ENCODE measurements around the gene POLQ.

Gene POLQ

DNA sequence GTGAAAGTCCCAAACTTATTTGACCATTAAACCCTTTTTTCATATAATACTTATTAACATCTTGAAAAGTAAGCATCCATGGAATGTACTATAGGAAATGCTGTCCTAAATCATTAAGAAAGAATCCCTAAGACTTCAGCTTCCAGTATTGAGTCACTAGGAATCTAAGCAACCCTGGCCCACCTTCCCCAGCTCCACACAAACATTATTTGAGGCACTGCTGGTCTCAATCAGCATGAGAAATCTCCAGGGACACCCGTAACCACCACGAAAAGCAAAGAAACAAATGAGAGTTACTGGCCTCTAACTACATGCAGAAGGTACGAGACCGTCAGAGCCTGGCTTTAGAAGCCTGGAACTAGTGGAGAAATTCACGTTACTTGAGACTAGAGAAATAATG is 68.2 kb downstream of the POLQ start:
- H3K4me1 ChIP-seq (ENCODE audit: control insufficient read depth, low read length) = no peaks in the 10 kb centered on the region
- no peak overlapping the region for H3K4me2 ChIP-seq (ENCODE audit: low read length)
- no peaks in the 10 kb centered on the region for H3F3A ChIP-seq (ENCODE audit: control insufficient read depth, insufficient read depth)
- H4K20me1 ChIP-seq (ENCODE audit: control insufficient read depth, insufficient read depth, low read depth, low read length) = no peaks in the 10 kb centered on the region
- H3K4me3 ChIP-seq (ENCODE audit: low read length) = no peak overlapping the region
- no peaks in the 10 kb centered on the region for H3K9me2 ChIP-seq (replicated peaks; ENCODE audit: control insufficient read depth, low read length)
- H3K27me3 ChIP-seq (ENCODE audit: control insufficient read depth, low read length) = no peaks in the 10 kb centered on the region
- H3K27ac ChIP-seq (ENCODE audit: low read depth, low read length) = no peak overlapping the region
- H3K9me3 ChIP-seq (ENCODE audit: control insufficient read depth, insufficient read depth, low read length) = no peaks in the 10 kb centered on the region
- TF ChIP-seq EZH2phosphoT487 (IDR thresholded peaks at IDR 0.05; ENCODE audit: borderline replicate concordance, low read length) = no peak
- TF ChIP-seq, protein P1, sequence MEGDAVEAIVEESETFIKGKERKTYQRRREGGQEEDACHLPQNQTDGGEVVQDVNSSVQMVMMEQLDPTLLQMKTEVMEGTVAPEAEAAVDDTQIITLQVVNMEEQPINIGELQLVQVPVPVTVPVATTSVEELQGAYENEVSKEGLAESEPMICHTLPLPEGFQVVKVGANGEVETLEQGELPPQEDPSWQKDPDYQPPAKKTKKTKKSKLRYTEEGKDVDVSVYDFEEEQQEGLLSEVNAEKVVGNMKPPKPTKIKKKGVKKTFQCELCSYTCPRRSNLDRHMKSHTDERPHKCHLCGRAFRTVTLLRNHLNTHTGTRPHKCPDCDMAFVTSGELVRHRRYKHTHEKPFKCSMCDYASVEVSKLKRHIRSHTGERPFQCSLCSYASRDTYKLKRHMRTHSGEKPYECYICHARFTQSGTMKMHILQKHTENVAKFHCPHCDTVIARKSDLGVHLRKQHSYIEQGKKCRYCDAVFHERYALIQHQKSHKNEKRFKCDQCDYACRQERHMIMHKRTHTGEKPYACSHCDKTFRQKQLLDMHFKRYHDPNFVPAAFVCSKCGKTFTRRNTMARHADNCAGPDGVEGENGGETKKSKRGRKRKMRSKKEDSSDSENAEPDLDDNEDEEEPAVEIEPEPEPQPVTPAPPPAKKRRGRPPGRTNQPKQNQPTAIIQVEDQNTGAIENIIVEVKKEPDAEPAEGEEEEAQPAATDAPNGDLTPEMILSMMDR (IDR thresholded peaks at IDR 0.05; ENCODE audit: low read depth, low read length, poor library complexity, severe bottlenecking) = no peak
- H3K36me3 ChIP-seq (ENCODE audit: control insufficient read depth, low read length) = peaks cover 81% of the 10 kb centered on the region
- no peaks in the 10 kb centered on the region for H3K79me2 ChIP-seq (ENCODE audit: control insufficient read depth, low read length)

GRCh38 chr3:121473001-121473400 is 72.8 kb downstream of the POLQ start:
- TF ChIP-seq EZH2phosphoT487 (IDR thresholded peaks at IDR 0.05; ENCODE audit: borderline replicate concordance, low read length) = no peak
- TF ChIP-seq, protein P1 (IDR thresholded peaks at IDR 0.05; ENCODE audit: low read depth, low read length, poor library complexity, severe bottlenecking) = no peak

DNA sequence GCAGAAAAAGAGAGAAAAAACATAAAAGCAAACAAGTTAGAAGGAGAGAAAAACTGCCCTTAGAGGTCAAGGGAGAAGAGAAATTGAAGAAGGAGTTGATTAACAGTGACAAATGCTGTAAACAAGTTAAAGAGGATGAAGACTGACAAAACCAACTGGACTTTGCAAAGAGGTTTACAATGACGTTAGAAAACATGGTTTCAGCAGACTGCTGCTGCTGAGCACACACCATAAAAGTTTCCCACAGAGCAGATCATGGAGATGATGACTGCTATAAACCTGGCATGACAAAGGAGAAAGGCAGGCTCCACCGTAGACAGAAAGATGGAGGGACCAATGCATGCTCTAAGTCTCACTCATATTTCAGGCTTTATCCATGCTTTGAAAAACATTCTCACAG is 78.7 kb downstream of the POLQ start:
- H3F3A ChIP-seq (ENCODE audit: control insufficient read depth, insufficient read depth) = no peaks in the 10 kb centered on the region
- H3K27me3 ChIP-seq (ENCODE audit: control insufficient read depth, low read length) = no peaks in the 10 kb centered on the region
- TF ChIP-seq, protein P1 (IDR thresholded peaks at IDR 0.05; ENCODE audit: low read depth, low read length, poor library complexity, severe bottlenecking) = no peak
- no peak overlapping the region for H3K4me3 ChIP-seq (ENCODE audit: low read length)
- H3K9me2 ChIP-seq (replicated peaks; ENCODE audit: control insufficient read depth, low read length) = no peaks in the 10 kb centered on the region
- no peaks in the 10 kb centered on the region for H3K4me1 ChIP-seq (ENCODE audit: control insufficient read depth, low read length)
- peaks cover 82% of the 10 kb centered on the region for H3K36me3 ChIP-seq (ENCODE audit: control insufficient read depth, low read length)
- peaks cover 2% of the 10 kb centered on the region; the same call in 1 of the 2 replicates for H3K79me2 ChIP-seq (ENCODE audit: control insufficient read depth, low read length)
- H3K4me2 ChIP-seq (ENCODE audit: low read length) = no peak overlapping the region
- no peaks in the 10 kb centered on the region for H3K9me3 ChIP-seq (ENCODE audit: control insufficient read depth, insufficient read depth, low read length)
- H4K20me1 ChIP-seq (ENCODE audit: control insufficient read depth, insufficient read depth, low read depth, low read length) = no peaks in the 10 kb centered on the region
- H3K27ac ChIP-seq (ENCODE audit: low read depth, low read length) = no peak overlapping the region

More at GRCh38 chr3:121473001-121473400, 72.8 kb downstream of the POLQ start:
- H3K4me1 ChIP-seq (ENCODE audit: control insufficient read depth, low read length) = no peaks in the 10 kb centered on the region
- H3K4me3 ChIP-seq (ENCODE audit: low read length) = no peak overlapping the region
- H3K36me3 ChIP-seq (ENCODE audit: control insufficient read depth, low read length) = peaks cover 85% of the 10 kb centered on the region
- H4K20me1 ChIP-seq (ENCODE audit: control insufficient read depth, insufficient read depth, low read depth, low read length) = no peaks in the 10 kb centered on the region
- no peaks in the 10 kb centered on the region for H3K79me2 ChIP-seq (ENCODE audit: control insufficient read depth, low read length)
- no peak overlapping the region for H3K27ac ChIP-seq (ENCODE audit: low read depth, low read length)
- H3K4me2 ChIP-seq (ENCODE audit: low read length) = no peak overlapping the region
- no peaks in the 10 kb centered on the region for H3K9me2 ChIP-seq (replicated peaks; ENCODE audit: control insufficient read depth, low read length)
- H3K27me3 ChIP-seq (ENCODE audit: control insufficient read depth, low read length) = no peaks in the 10 kb centered on the region
- no peaks in the 10 kb centered on the region for H3K9me3 ChIP-seq (ENCODE audit: control insufficient read depth, insufficient read depth, low read length)
- H3F3A ChIP-seq (ENCODE audit: control insufficient read depth, insufficient read depth) = no peaks in the 10 kb centered on the region

DNA sequence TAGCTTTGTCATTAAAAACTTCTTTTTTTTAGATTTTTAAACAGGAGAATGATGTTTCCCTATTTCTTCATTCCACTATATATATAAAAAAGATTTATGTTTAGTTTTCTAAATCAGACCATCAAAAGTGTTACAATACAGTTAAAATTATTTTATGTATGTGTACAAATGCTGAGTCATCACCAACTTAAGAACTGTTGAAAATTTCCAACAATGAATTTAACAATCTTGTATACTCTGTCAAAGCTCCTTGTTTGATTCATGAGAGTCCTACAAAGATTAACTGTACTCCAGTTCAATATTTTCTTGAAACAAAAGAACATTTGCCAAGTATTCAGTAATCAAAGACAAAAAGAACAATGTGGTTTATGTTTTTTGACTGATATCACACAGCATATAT is 82.0 kb downstream of the POLQ start:
- peaks cover 3% of the 10 kb centered on the region; the same call in 1 of the 2 replicates for H3K9me3 ChIP-seq (ENCODE audit: control insufficient read depth, insufficient read depth, low read length)
- H3F3A ChIP-seq (ENCODE audit: control insufficient read depth, insufficient read depth) = no peaks in the 10 kb centered on the region
- no peak overlapping the region for H3K27ac ChIP-seq (ENCODE audit: low read depth, low read length)
- TF ChIP-seq, protein P1 (IDR thresholded peaks at IDR 0.05; ENCODE audit: low read depth, low read length, poor library complexity, severe bottlenecking) = no peak
- no peak for TF ChIP-seq EZH2phosphoT487 (IDR thresholded peaks at IDR 0.05; ENCODE audit: borderline replicate concordance, low read length)
- no peaks in the 10 kb centered on the region for H3K9me2 ChIP-seq (replicated peaks; ENCODE audit: control insufficient read depth, low read length)
- H4K20me1 ChIP-seq (ENCODE audit: control insufficient read depth, insufficient read depth, low read depth, low read length) = no peaks in the 10 kb centered on the region
- H3K4me1 ChIP-seq (ENCODE audit: control insufficient read depth, low read length) = no peaks in the 10 kb centered on the region
- H3K4me3 ChIP-seq (ENCODE audit: low read length) = no peak overlapping the region
- peaks cover 8% of the 10 kb centered on the region for H3K79me2 ChIP-seq (ENCODE audit: control insufficient read depth, low read length)
- no peaks in the 10 kb centered on the region for H3K27me3 ChIP-seq (ENCODE audit: control insufficient read depth, low read length)
- H3K4me2 ChIP-seq (ENCODE audit: low read length) = no peak overlapping the region
- peaks cover 93% of the 10 kb centered on the region for H3K36me3 ChIP-seq (ENCODE audit: control insufficient read depth, low read length)
